ENCODE results near the gene UNK.
"Not testable (repeated sequence)": the region's sequence is repeated elsewhere in the genome, so short reads cannot be mapped to it uniquely, and the experiment has no call there.

The UNK gene

GRCh38 chr17:75856062-75856756, 71.6 kb downstream of the UNK start:
- in situ Hi-C loops (cut with HindIII; ENCODE audit: low sequenced_read_pairs) = no loop called here
- H3K4me3 ChIP-seq (ENCODE audit: low read depth, low read length) = peak overlapping the region; percentile 74
- TF ChIP-seq CTCF (IDR thresholded peaks at IDR 0.05; ENCODE audit: low read depth, low read length, missing control alignments) = peak; percentile 50
- DNase-seq (ENCODE audit: low read depth) = no peak

GRCh38 chr17:75859358-75859757, 74.8 kb downstream of the UNK start:
- H3K4me3 ChIP-seq (ENCODE audit: low read depth, low read length); in situ Hi-C loops (cut with HindIII; ENCODE audit: low sequenced_read_pairs); DNase-seq (ENCODE audit: low read depth): not testable (repeated sequence)

GRCh38 chr17:75861927-75862317, 77.3 kb downstream of the UNK start:
- no peak for TF ChIP-seq CTCF (IDR thresholded peaks at IDR 0.05; ENCODE audit: low read depth, low read length, missing control alignments)
- DNase-seq (ENCODE audit: low read depth) = no peak
- in situ Hi-C loops (cut with HindIII; ENCODE audit: low sequenced_read_pairs) = no loop called here
- no peak overlapping the region for H3K4me3 ChIP-seq (ENCODE audit: low read depth, low read length)

- H3K4me3 ChIP-seq (ENCODE audit: low read depth, low read length) = no peak overlapping the region
- in situ Hi-C loops (cut with HindIII; ENCODE audit: low sequenced_read_pairs) = no loop called here
- no peak for TF ChIP-seq CTCF (IDR thresholded peaks at IDR 0.05; ENCODE audit: low read depth, low read length, missing control alignments)
- DNase-seq (ENCODE audit: low read depth) = peak; percentile 69
Measured at GRCh38 chr17:75864448-75864871, 79.9 kb downstream of the UNK start.

- H3K4me3 ChIP-seq (ENCODE audit: low read depth, low read length); DNase-seq (ENCODE audit: low read depth); in situ Hi-C loops (cut with HindIII; ENCODE audit: low sequenced_read_pairs): not testable (repeated sequence)
Measured at GRCh38 chr17:75864887-75865286, 80.3 kb downstream of the UNK start.

- in situ Hi-C loops (cut with HindIII; ENCODE audit: low sequenced_read_pairs); DNase-seq (ENCODE audit: low read depth); H3K4me3 ChIP-seq (ENCODE audit: low read depth, low read length): not testable (repeated sequence)
Measured at GRCh38 chr17:75865404-75866188, 81.0 kb downstream of the UNK start.

GRCh38 chr17:75868730-75869281, 84.2 kb downstream of the UNK start:
- in situ Hi-C loops (cut with HindIII; ENCODE audit: low sequenced_read_pairs); DNase-seq (ENCODE audit: low read depth); H3K4me3 ChIP-seq (ENCODE audit: low read depth, low read length): not testable (repeated sequence)

GRCh38 chr17:75869282-75870141, 84.9 kb downstream of the UNK start:
- DNase-seq (ENCODE audit: low read depth) = peak; percentile 61
- in situ Hi-C loops (cut with HindIII; ENCODE audit: low sequenced_read_pairs) = no loop called here
- H3K4me3 ChIP-seq (ENCODE audit: low read depth, low read length) = no peak overlapping the region
- TF ChIP-seq CTCF (IDR thresholded peaks at IDR 0.05; ENCODE audit: low read depth, low read length, missing control alignments) = no peak

- H3K4me3 ChIP-seq (ENCODE audit: low read depth, low read length); in situ Hi-C loops (cut with HindIII; ENCODE audit: low sequenced_read_pairs); DNase-seq (ENCODE audit: low read depth): not testable (repeated sequence)
Measured at GRCh38 chr17:75870228-75870627, 85.6 kb downstream of the UNK start.
